Osteocyte (in vitro differentiated cells): Measurements from ENCODE around the gene ZFYVE28. TPM values are rescaled to one million over a fixed set of nuclear protein-coding genes. Genes with fewer than 3 reads are reported as not detected.

Experiments
- DNase-seq: peaks from one replicate; pipeline ENCODE4 v3.0.0; 2021; ENCODE audit warnings: mixed read lengths; ENCODE audit not compliant: unreplicated experiment; ENCODE audit errors: extremely low spot score
- H3K27ac Mint-ChIP-seq: one replicate; pipeline ENCODE4 v1.8.0; 2021; ENCODE audit warnings: mild to moderate bottlenecking, mixed read lengths; ENCODE audit not compliant: unreplicated experiment
- H3K27me3 Mint-ChIP-seq: one replicate; pipeline ENCODE4 v1.8.0; 2021; ENCODE audit warnings: mixed read lengths; ENCODE audit not compliant: unreplicated experiment
- H3K36me3 Mint-ChIP-seq: one replicate; pipeline ENCODE4 v1.8.0; 2021; ENCODE audit warnings: mixed read lengths; ENCODE audit not compliant: unreplicated experiment
- H3K4me1 Mint-ChIP-seq: one replicate; pipeline ENCODE4 v1.8.0; 2021; ENCODE audit warnings: mixed read lengths; ENCODE audit not compliant: unreplicated experiment
- H3K4me3 Mint-ChIP-seq: one replicate; pipeline ENCODE4 v1.8.0; 2021; ENCODE audit warnings: mild to moderate bottlenecking, moderate library complexity, mixed read lengths; ENCODE audit not compliant: unreplicated experiment
- H3K9me3 Mint-ChIP-seq: one replicate; pipeline ENCODE4 v1.8.0; 2021; ENCODE audit warnings: mixed read lengths; ENCODE audit not compliant: unreplicated experiment
- CTCF ChIP-seq: fragments of 200-600 bp; sonication (generic); IDR thresholded peaks from 2 replicates; pipeline ENCODE4 v1.5.0; 2021; ENCODE audit warnings: antibody characterized with exemption, mild to moderate bottlenecking, moderate library complexity
- total RNA-seq: library from RNA; stranded (reverse); gene quantifications from 2 replicates; pipeline ENCODE4 v1.2.1, GENCODE V29; 2021

The ZFYVE28 gene
- total RNA-seq, 1 donor from 2014 or later, result 3.4 TPM

- Mint-ChIP-seq H3K27me3 (peaks cover 28% of the 10 kb centered on the region), H3K4me1 (peaks cover 7% of the 10 kb centered on the region), H3K9me3 (peaks cover 8% of the 10 kb centered on the region), H3K4me3 (no peak overlapping the region), H3K27ac (no peak overlapping the region), H3K36me3 (peaks cover 2% of the 10 kb centered on the region)
- no peak for TF ChIP-seq CTCF
- DNase-seq, result no peak
Observed at GRCh38 chr4:2370597-2371320, 47.7 kb downstream of the ZFYVE28 start.

- no peak for DNase-seq
- TF ChIP-seq CTCF, result no peak
- Mint-ChIP-seq H3K4me3 (no peak overlapping the region), H3K4me1 (peaks cover 7% of the 10 kb centered on the region), H3K27me3 (peaks cover 12% of the 10 kb centered on the region), H3K36me3 (peaks cover 2% of the 10 kb centered on the region), H3K9me3 (peaks cover 8% of the 10 kb centered on the region), H3K27ac (no peak overlapping the region)
Observed at GRCh38 chr4:2368746-2369437, 49.6 kb downstream of the ZFYVE28 start.

GRCh38 chr4:2367626-2368025, 50.8 kb downstream of the ZFYVE28 start:
- H3K27me3 Mint-ChIP-seq, result peaks cover 7% of the 10 kb centered on the region
- no peak overlapping the region for H3K27ac Mint-ChIP-seq
- H3K36me3 Mint-ChIP-seq, result no peaks in the 10 kb centered on the region
- H3K4me1 Mint-ChIP-seq, result peaks cover 7% of the 10 kb centered on the region
- peaks cover 8% of the 10 kb centered on the region for H3K9me3 Mint-ChIP-seq
- H3K4me3 Mint-ChIP-seq, result no peak overlapping the region
- DNase-seq, result no peak
- no peak for TF ChIP-seq CTCF

GRCh38 chr4:2366252-2367192, 51.9 kb downstream of the ZFYVE28 start:
- Mint-ChIP-seq H3K4me1 (peaks cover 7% of the 10 kb centered on the region), H3K9me3 (peaks cover 8% of the 10 kb centered on the region), H3K36me3 (no peaks in the 10 kb centered on the region), H3K27ac (no peak overlapping the region), H3K27me3 (peaks cover 7% of the 10 kb centered on the region), H3K4me3 (no peak overlapping the region)
- no peak for TF ChIP-seq CTCF
- DNase-seq, result no peak
